Left lung (tissue), 10 donors: ENCODE measurements around the gene USP2. TPM values are rescaled to one million over a fixed set of nuclear protein-coding genes. Genes with fewer than 3 reads are reported as not detected.

Experiments used
- ATAC-seq: fragments of 200-7000 bp; cut with Tn5 transposase; one replicate; pipeline ENCODE4 v1.9.1; 2020; ENCODE audit warnings: moderate library complexity
- DNase-seq, 4 donors: peaks; one replicate each; pipeline ENCODE4 v3.0.0-alpha.2; 2013 to 2020
- H3K27ac ChIP-seq, 2 donors: fragments of 200-600 bp; sonication (generic) in 1 of 2; one replicate each; pipeline versions ENCODE4 v1.5.0 to v1.8.0; 2020 to 2021
- H3K27me3 ChIP-seq, 2 donors: fragments of 200-600 bp; sonication (generic) in 1 of 2; one replicate each; pipeline versions ENCODE4 v1.5.0 to v1.8.0; 2020 to 2021
- H3K36me3 ChIP-seq, 2 donors: fragments of 200-600 bp; sonication (generic) in 1 of 2; one replicate each; pipeline versions ENCODE4 v1.5.0 to v1.8.0; 2020 to 2021
- H3K4me1 ChIP-seq, 2 donors: fragments of 200-600 bp; one replicate each; pipeline ENCODE4 v1.8.0; 2021
- H3K4me3 ChIP-seq, 2 donors: fragments of 200-600 bp; sonication (generic) in 1 of 2; one replicate each; pipeline versions ENCODE4 v1.5.0 to v1.8.0; 2020 to 2021; ENCODE audit warnings: mild to moderate bottlenecking in 1 of 2
- H3K9me3 ChIP-seq, 2 donors: fragments of 200-600 bp; sonication (generic) in 1 of 2; one replicate each; pipeline versions ENCODE4 v1.5.0 to v1.8.0; 2020 to 2021
- CTCF ChIP-seq, 2 donors: fragments of 200-600 bp; sonication (generic) in 1 of 2; IDR thresholded peaks; one replicate each; pipeline versions ENCODE4 v1.5.0 to v1.8.0; 2021; ENCODE audit warnings: antibody characterized with exemption in 2 of 2
- intact Hi-C, 2 donors: fragments of 100-400 bp; cut with DNase I; formaldehyde crosslinking; loops; one replicate each; pipeline versions ENCODE4 v1.11.2 to v1.14.2; 2022
- polyA plus RNA-seq, 6 donors: library from polyadenylated mRNA; unstranded; fragments of 120-200 nt; gene quantifications; one replicate each; pipeline ENCODE4 v1.2.1, GENCODE V29; 2013; ENCODE audit not compliant: insufficient read length in 6 of 6
- total RNA-seq, 2 donors: library from RNA; stranded (reverse); fragmentation: NEBNext Ultra II Directional; extraction: Animal tissue kit (Norgen Biotek cat#: 25700); gene quantifications; one replicate each; pipeline ENCODE4 v1.2.1, GENCODE V29; 2021
- donor health status: DM: no; HTN: yes; CAD: no.
- donor health status: DM: no; HTN: no; CAD: no.

USP2 gene
- total and polyA plus RNA-seq, 8 donors, result 2.4 to 5.9 (median 3.4) TPM

GRCh38 chr11:119330237-119330636 is 51.3 kb downstream of the USP2 start:
- no peak overlapping the region for H3K4me3 ChIP-seq
- H3K36me3 ChIP-seq, result no peaks in the 10 kb centered on the region
- no peaks in the 10 kb centered on the region for H3K27me3 ChIP-seq
- H3K9me3 ChIP-seq, result no peaks in the 10 kb centered on the region
- no peak for DNase-seq
- no peak for ATAC-seq
- TF ChIP-seq CTCF (IDR thresholded peaks at IDR 0.05), result no peak
- intact Hi-C loops, result no loop called here
- H3K27ac ChIP-seq, result no peak overlapping the region
- peaks cover 4 to 11% of the 10 kb centered on the region in 2 donors for H3K4me1 ChIP-seq

- no peaks in the 10 kb centered on the region for H3K27me3 ChIP-seq
- DNase-seq, result no peak
- H3K27ac ChIP-seq, result no peak overlapping the region
- no peaks in the 10 kb centered on the region for H3K9me3 ChIP-seq
- no peaks in the 10 kb centered on the region for H3K36me3 ChIP-seq
- ATAC-seq, result no peak
- H3K4me3 ChIP-seq, result no peak overlapping the region
- TF ChIP-seq CTCF (IDR thresholded peaks at IDR 0.05), result no peak
- intact Hi-C loops, result no loop called here
- peaks cover 0 to 5% of the 10 kb centered on the region in 2 donors for H3K4me1 ChIP-seq
Observed at GRCh38 chr11:119329320-119329719, 52.2 kb downstream of the USP2 start.

GRCh38 chr11:119324189-119324588 is 57.3 kb downstream of the USP2 start:
- no peak overlapping the region for H3K4me3 ChIP-seq
- H3K36me3 ChIP-seq, result no peaks in the 10 kb centered on the region
- no peak for ATAC-seq
- intact Hi-C loops, result no loop called here
- no peak overlapping the region for H3K27ac ChIP-seq
- peaks cover 5 to 23% of the 10 kb centered on the region in 2 donors for H3K4me1 ChIP-seq
- peaks cover 0 to 30% of the 10 kb centered on the region in 2 donors for H3K27me3 ChIP-seq
- no peak for TF ChIP-seq CTCF (IDR thresholded peaks at IDR 0.05)
- H3K9me3 ChIP-seq, result no peaks in the 10 kb centered on the region
- no peak for DNase-seq

GRCh38 chr11:119323532-119324033 is 57.9 kb downstream of the USP2 start:
- Histone ChIP-seq H3K9me3 (no peaks in the 10 kb centered on the region), H3K27ac (no peak overlapping the region), H3K36me3 (no peaks in the 10 kb centered on the region), H3K4me3 (no peak overlapping the region), H3K4me1 (peaks cover 5 to 29% of the 10 kb centered on the region in 2 donors), H3K27me3 (peaks cover 0 to 36% of the 10 kb centered on the region in 2 donors)
- intact Hi-C loops, result no loop called here
- TF ChIP-seq CTCF (IDR thresholded peaks at IDR 0.05), result peak; percentile 67 to 88
- ATAC-seq, result peak; percentile 17
- DNase-seq, result peak in 2 of 4 donors; percentile 69 to 76

GRCh38 chr11:119322921-119323531 is 58.5 kb downstream of the USP2 start:
- H3K27me3 ChIP-seq, result peaks cover 0 to 42% of the 10 kb centered on the region in 2 donors
- TF ChIP-seq CTCF (IDR thresholded peaks at IDR 0.05), result no peak
- H3K36me3 ChIP-seq, result no peaks in the 10 kb centered on the region
- intact Hi-C loops, result no loop called here
- peaks cover 5 to 34% of the 10 kb centered on the region in 2 donors for H3K4me1 ChIP-seq
- ATAC-seq (no peak), DNase-seq (no peak)
- H3K27ac ChIP-seq, result no peak overlapping the region
- H3K4me3 ChIP-seq, result no peak overlapping the region
- H3K9me3 ChIP-seq, result no peaks in the 10 kb centered on the region
